Suppressor macrophage treated with lipopolysaccharide for 4 hours (primary cell): ENCODE data around the gene GLIPR2.

ENCODE experiments used
- DNase-seq: peaks from one replicate; pipeline ENCODE4 v3.0.0-alpha.2; 2020

GLIPR2 gene

GRCh38 chr9:36207546-36208012 lies 71.0 kb downstream of the GLIPR2 start:
- no peak for DNase-seq

GRCh38 chr9:36208521-36209253 lies 72.2 kb downstream of the GLIPR2 start:
- no peak for DNase-seq

GRCh38 chr9:36210722-36211121 lies 74.2 kb downstream of the GLIPR2 start:
- DNase-seq: no peak

GRCh38 chr9:36211510-36211909 lies 75.0 kb downstream of the GLIPR2 start:
- DNase-seq: no peak

- no peak for DNase-seq
Measured at GRCh38 chr9:36213387-36213786, 76.9 kb downstream of the GLIPR2 start.
